Cerebellar nuclear complex (tissue), 1 donor: Measurements from ENCODE around the gene CCM2.
A peak's percentile ranks its signal among the peaks of the same experiment; 100 is the strongest.

Source experiments
- DNase-seq, 2 experiments: peaks; one replicate each; lab custom pipeline; 2025; lab: John Stamatoyannopoulos, UW

The CCM2 gene

GRCh38 chr7:45065031-45065995, 65.3 kb downstream of the CCM2 start:
- DNase-seq: no peak

GRCh38 chr7:45066409-45066808, 66.4 kb downstream of the CCM2 start:
- DNase-seq: no peak

- DNase-seq: no peak
Observed at GRCh38 chr7:45067582-45067981, 67.6 kb downstream of the CCM2 start.

- DNase-seq: no peak
Observed at GRCh38 chr7:45068236-45069023, 68.4 kb downstream of the CCM2 start.

GRCh38 chr7:45069444-45070253, 69.6 kb downstream of the CCM2 start:
- no peak for DNase-seq

GRCh38 chr7:45070254-45070642, 70.2 kb downstream of the CCM2 start:
- peak in 1 of 2 experiments; percentile 55 for DNase-seq

GRCh38 chr7:45071528-45071927, 71.5 kb downstream of the CCM2 start:
- no peak for DNase-seq

GRCh38 chr7:45072131-45073030, 72.4 kb downstream of the CCM2 start:
- no peak for DNase-seq

- no peak for DNase-seq
Observed at GRCh38 chr7:45073031-45073785, 73.2 kb downstream of the CCM2 start.

- DNase-seq: no peak
Observed at GRCh38 chr7:45073786-45074527, 74.0 kb downstream of the CCM2 start.

GRCh38 chr7:45074528-45075354, 74.7 kb downstream of the CCM2 start:
- DNase-seq: no peak

- DNase-seq: no peak
Observed at GRCh38 chr7:45075355-45075644, 75.3 kb downstream of the CCM2 start.

- DNase-seq: no peak
Observed at GRCh38 chr7:45075871-45076796, 76.1 kb downstream of the CCM2 start.

GRCh38 chr7:45076946-45077345, 76.9 kb downstream of the CCM2 start:
- no peak for DNase-seq

- DNase-seq: no peak
Observed at GRCh38 chr7:45077579-45077978, 77.6 kb downstream of the CCM2 start.

- DNase-seq: no peak
Observed at GRCh38 chr7:45078125-45078681, 78.2 kb downstream of the CCM2 start.

- no peak for DNase-seq
Observed at GRCh38 chr7:45080265-45080957, 80.4 kb downstream of the CCM2 start.
